HG02885 (cell line): Measurements from ENCODE around the gene BMP15.

Source experiments
- ATAC-seq: cut with Tn5 transposase; IDR thresholded peaks from one replicate; pipeline ENCODE4 v1.9.1; 2021; ENCODE audit warnings: mild to moderate bottlenecking; ENCODE audit not compliant: unreplicated experiment, poor library complexity

BMP15 gene

GRCh38 chrX:50910685-50911176 lies at the start of gene BMP15:
Gene BMP15 (plus strand): TSS chrX:50910735. CDS start chrX:50910784, 49 bp downstream.
- ATAC-seq: no peak

- ATAC-seq: no peak
These were observed 47.1 kb upstream of the BMP15 start for GRCh38 chrX:50863471-50863870.

DNA sequence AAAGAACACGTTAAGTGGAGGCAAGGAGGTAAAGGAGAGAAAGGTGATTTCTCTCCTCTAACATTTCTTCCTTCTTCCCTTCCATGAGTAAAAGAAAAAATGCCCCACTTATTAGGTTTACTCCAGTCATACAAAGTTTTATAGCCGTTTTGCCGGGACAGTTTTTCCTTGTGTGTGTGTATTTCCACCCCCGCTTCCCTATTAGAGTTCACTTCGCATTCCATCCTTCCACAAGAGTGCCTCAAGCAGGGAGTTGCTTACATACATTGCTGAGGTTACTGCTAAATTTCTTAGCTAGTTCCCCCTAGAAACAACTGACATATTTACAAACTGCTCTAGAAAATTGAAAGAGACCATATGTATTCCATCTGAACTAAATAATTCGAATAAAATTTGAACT lies 45.2 kb upstream of the BMP15 start:
- no peak for ATAC-seq

GRCh38 chrX:50871922-50872453 lies 38.5 kb upstream of the BMP15 start:
- ATAC-seq: no peak

GRCh38 chrX:50874876-50875275 lies 35.7 kb upstream of the BMP15 start:
- no peak for ATAC-seq

GRCh38 chrX:50876551-50876950 lies 34.0 kb upstream of the BMP15 start:
- no peak for ATAC-seq

GRCh38 chrX:50877310-50877709 lies 33.2 kb upstream of the BMP15 start:
- ATAC-seq: no peak

DNA sequence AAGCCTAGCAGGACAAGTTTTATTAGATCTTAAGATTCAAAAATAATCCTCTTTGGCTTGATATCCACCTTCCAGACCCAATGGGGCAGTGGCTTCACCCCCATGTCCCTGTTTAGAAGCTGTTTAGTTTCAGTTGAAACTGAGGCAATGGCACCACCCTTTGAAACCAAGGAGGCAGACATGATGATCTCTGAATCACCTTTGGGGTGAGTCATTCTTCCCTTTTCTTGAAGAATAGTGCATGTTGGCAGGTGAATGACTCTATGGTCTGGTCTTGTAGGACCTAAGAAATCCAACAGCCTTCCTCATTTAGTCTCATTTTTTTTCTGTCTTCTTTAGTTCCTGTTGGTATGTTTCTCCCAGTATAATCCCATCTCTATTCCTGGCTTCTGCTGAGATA lies 29.5 kb upstream of the BMP15 start:
- no peak for ATAC-seq

- ATAC-seq: no peak
These were observed 21.7 kb upstream of the BMP15 start for GRCh38 chrX:50888884-50889283.

GRCh38 chrX:50889582-50889981 lies 21.0 kb upstream of the BMP15 start:
- ATAC-seq: no peak

DNA sequence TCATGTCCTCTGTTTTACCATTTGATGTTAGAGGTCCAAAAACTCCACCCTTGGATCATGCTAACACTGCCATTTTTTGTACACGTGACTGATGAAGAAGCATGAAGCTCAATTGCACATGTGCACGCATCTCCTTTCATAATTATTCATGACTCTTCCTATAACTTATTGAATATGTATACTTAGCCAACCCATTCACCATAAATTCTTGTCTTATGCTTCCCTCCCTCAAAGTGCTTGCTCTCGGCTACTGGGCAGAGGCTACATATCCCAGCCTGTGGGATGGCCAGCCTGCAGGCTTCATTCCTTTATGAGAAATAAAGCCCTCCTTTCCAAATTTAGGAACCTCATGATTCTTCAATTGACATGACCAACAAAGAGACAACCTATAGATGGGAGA lies 17.5 kb upstream of the BMP15 start:
- no peak for ATAC-seq

DNA sequence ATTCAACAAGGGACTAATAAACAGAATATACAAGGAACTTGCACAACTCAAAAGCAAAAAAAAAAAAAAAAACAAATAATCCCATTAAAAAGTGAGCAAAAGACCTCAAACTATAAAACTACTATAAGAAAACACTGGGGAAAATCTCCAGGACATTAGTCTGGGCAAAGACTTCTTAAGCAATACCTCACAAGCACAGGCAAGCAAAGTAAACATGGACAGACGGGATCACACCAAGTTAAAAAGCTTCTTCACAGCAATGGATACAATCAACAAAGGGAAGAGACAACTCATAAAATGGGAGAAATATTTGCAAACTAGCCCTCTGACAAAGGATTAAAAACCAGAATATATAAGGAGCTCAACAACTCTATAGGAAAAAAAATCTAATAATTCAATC lies 17.1 kb upstream of the BMP15 start:
- ATAC-seq: no peak

DNA sequence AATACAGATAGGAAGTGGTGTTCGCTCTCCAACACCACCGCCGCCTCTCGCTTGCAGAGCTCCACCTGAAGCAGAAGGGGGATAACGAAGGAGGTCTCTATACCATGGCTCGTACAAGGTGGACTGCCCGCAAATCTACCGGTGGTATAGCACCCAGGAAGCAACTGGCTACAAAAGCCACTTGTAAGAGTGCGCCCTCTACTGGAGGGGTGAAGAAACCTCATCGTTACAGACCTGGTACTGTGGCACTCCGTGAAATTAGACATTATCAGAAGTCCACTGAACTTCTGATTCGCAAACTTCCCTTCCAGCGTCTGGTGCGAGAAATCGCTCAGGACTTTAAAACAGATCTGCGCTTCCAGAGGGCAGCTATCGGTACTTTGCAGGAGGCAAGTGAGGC lies 5.2 kb upstream of the BMP15 start:
- ATAC-seq: no peak

- ATAC-seq: no peak
These were observed 3.0 kb downstream of the BMP15 start for GRCh38 chrX:50913520-50913919.

GRCh38 chrX:50920132-50920531 lies 9.6 kb downstream of the BMP15 start:
- ATAC-seq: no peak

DNA sequence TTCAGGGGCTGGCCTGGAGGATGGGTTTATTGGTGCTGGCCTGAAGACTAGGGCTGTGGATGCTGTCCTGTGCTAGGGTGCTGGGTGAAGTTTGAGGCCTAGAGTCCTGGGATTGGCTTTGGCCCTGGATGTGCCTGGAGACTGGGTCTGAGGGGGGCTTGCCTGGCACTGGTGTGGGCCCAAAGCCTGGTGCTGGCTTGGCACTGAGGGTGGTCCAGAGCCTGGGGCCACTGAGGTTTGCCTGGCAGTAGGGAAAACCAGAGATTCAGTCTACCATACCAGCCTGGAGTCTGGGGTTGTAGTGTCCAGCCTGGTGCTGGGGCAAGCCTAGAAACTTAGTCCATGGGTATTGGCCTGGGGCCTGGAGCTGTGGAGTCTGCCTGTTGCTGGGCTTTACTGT lies 16.6 kb downstream of the BMP15 start:
- no peak for ATAC-seq

DNA sequence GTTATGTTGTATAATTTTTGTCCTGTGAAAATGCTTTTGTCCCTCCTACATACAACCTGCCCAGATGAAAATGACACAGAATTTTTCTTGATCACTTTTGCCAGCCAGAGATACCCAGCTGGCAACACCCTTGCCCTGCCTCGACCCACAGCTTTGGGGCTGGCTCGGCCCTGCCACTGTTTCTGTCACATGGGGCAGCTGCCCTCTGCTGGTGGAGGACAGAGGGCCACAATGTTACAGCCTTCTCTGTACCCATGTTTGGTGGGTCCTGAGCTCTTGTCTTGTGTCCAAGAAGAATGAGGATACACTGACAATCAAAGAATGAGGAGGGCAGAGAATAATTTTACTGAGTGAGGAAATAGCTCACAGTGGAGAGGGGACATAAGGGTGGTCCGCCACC lies 31.1 kb downstream of the BMP15 start:
- ATAC-seq: peak; percentile 64

- no peak for ATAC-seq
These were observed 31.9 kb downstream of the BMP15 start for GRCh38 chrX:50942471-50942870.

DNA sequence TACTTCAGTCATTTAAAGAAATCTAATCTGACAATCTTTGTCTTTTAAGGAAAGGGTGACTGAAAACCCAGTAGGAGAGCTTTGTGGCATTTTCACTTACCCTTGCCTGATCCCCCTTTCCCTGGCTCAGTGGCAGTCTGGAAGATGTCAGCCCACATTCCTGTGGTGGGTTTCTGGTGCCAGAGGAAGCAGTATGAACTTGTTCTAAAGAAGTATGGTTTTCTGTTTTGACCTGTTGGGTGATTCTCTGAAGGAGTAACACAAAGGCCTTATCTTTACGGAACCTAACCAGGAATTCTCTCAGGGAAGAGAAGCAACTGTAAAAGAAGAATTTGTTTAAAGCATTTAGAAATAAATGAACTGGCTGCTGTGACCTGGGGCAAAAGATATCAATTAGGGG lies 41.9 kb downstream of the BMP15 start:
- ATAC-seq: no peak

GRCh38 chrX:50953832-50954231 lies 43.3 kb downstream of the BMP15 start:
- no peak for ATAC-seq

- no peak for ATAC-seq
These were observed 51.6 kb downstream of the BMP15 start for GRCh38 chrX:50962156-50962555.

- ATAC-seq: no peak
These were observed 53.3 kb downstream of the BMP15 start for GRCh38 chrX:50963842-50964241.
